Upper lobe of right lung (tissue), 1 donor: ENCODE data around the gene PRSS53. TPM values are rescaled to one million over a fixed set of nuclear protein-coding genes. Genes with fewer than 3 reads are reported as not detected.

Source experiments
- ATAC-seq: fragments of 200-7000 bp; cut with Tn5 transposase; one replicate; pipeline ENCODE4 v1.9.1; 2020; ENCODE audit warnings: mild to moderate bottlenecking, moderate library complexity
- DNase-seq: peaks from one replicate; pipeline ENCODE4 v3.0.0-alpha.2; 2020
- H3K27ac ChIP-seq: fragments of 200-600 bp; one replicate; pipeline ENCODE4 v1.8.0; 2022
- H3K27me3 ChIP-seq: fragments of 200-600 bp; one replicate; pipeline ENCODE4 v1.8.0; 2022; ENCODE audit warnings: mild to moderate bottlenecking
- H3K36me3 ChIP-seq: fragments of 200-600 bp; one replicate; pipeline ENCODE4 v1.8.0; 2022
- H3K4me1 ChIP-seq: fragments of 200-600 bp; one replicate; pipeline ENCODE4 v1.8.0; 2022
- H3K4me3 ChIP-seq: fragments of 200-600 bp; one replicate; pipeline ENCODE4 v1.8.0; 2022; ENCODE audit warnings: mild to moderate bottlenecking
- H3K9me3 ChIP-seq: fragments of 200-600 bp; one replicate; pipeline ENCODE4 v1.8.0; 2022
- CTCF ChIP-seq: fragments of 200-600 bp; IDR thresholded peaks from one replicate; pipeline ENCODE4 v1.8.0; 2022; ENCODE audit warnings: antibody characterized with exemption
- intact Hi-C: fragments of 100-400 bp; cut with DNase I; formaldehyde crosslinking; loops from one replicate; pipeline ENCODE4 v1.11.0; 2022
- total RNA-seq: library from RNA; stranded (reverse); fragmentation: NEBNext Ultra II Directional; extraction: Animal tissue kit (Norgen Biotek cat#: 25700); gene quantifications from one replicate; pipeline ENCODE4 v1.2.1, GENCODE V29; 2021
- donor health status: DM: no; HTN: yes; CAD: no; lungs with severe emphysema.

Gene PRSS53
- total RNA-seq, 1 donor from 2014 or later, result 1.8 TPM

GRCh38 chr16:31064882-31065461, 23.8 kb downstream of the PRSS53 start:
- ATAC-seq (peak; percentile 72), DNase-seq (no peak)
- Histone ChIP-seq H3K27me3 (no peaks in the 10 kb centered on the region), H3K4me1 (peaks cover 13% of the 10 kb centered on the region), H3K36me3 (peaks cover 15% of the 10 kb centered on the region), H3K27ac (peak overlapping the region; percentile 73), H3K9me3 (no peaks in the 10 kb centered on the region), H3K4me3 (no peak overlapping the region)
- intact Hi-C loops, result no loop called here
- TF ChIP-seq CTCF, result no peak

- no peak for DNase-seq
- peak overlapping the region; percentile 5 for H3K4me3 ChIP-seq
Measured at GRCh38 chr16:31063843-31064611, 24.7 kb downstream of the PRSS53 start.

GRCh38 chr16:31063495-31063842, 25.3 kb downstream of the PRSS53 start:
- ATAC-seq, result no peak
- H3K4me1 ChIP-seq, result peaks cover 13% of the 10 kb centered on the region
- H3K4me3 ChIP-seq, result no peak overlapping the region
- H3K9me3 ChIP-seq, result no peaks in the 10 kb centered on the region
- no peak for DNase-seq
- no peaks in the 10 kb centered on the region for H3K27me3 ChIP-seq
- H3K36me3 ChIP-seq, result peaks cover 16% of the 10 kb centered on the region
- no peak for TF ChIP-seq CTCF
- no peak overlapping the region for H3K27ac ChIP-seq
- intact Hi-C loops, result no loop called here

More at GRCh38 chr16:31063843-31064611, 24.7 kb downstream of the PRSS53 start:
- intact Hi-C loops, result no loop called here
- peaks cover 15% of the 10 kb centered on the region for H3K36me3 ChIP-seq
- no peak for TF ChIP-seq CTCF
- peaks cover 13% of the 10 kb centered on the region for H3K4me1 ChIP-seq
- peak; percentile 24 for ATAC-seq
- peak overlapping the region; percentile 73 for H3K27ac ChIP-seq
- H3K9me3 ChIP-seq, result no peaks in the 10 kb centered on the region
- no peaks in the 10 kb centered on the region for H3K27me3 ChIP-seq

- Histone ChIP-seq H3K36me3 (peaks cover 21% of the 10 kb centered on the region), H3K4me3 (no peak overlapping the region), H3K9me3 (no peaks in the 10 kb centered on the region), H3K27ac (no peak overlapping the region), H3K27me3 (no peaks in the 10 kb centered on the region), H3K4me1 (peaks cover 13% of the 10 kb centered on the region)
- ATAC-seq (no peak), DNase-seq (no peak)
- no peak for TF ChIP-seq CTCF
- intact Hi-C loops, result no loop called here
Measured at GRCh38 chr16:31061813-31062440, 26.8 kb downstream of the PRSS53 start.

GRCh38 chr16:31061126-31061812, 27.5 kb downstream of the PRSS53 start:
- Histone ChIP-seq H3K27me3 (no peaks in the 10 kb centered on the region), H3K27ac (no peak overlapping the region), H3K9me3 (no peaks in the 10 kb centered on the region), H3K36me3 (peaks cover 21% of the 10 kb centered on the region), H3K4me3 (no peak overlapping the region), H3K4me1 (peaks cover 13% of the 10 kb centered on the region)
- intact Hi-C loops, result no loop called here
- DNase-seq (no peak), ATAC-seq (no peak)
- no peak for TF ChIP-seq CTCF
